Activated CD4-positive, alpha-beta memory T cell treated with anti-CD3 and anti-CD28 coated beads for 36 hours (primary cell): ENCODE results near the gene KIAA0930. TPM values are rescaled to one million over a fixed set of nuclear protein-coding genes. Genes with fewer than 3 reads are reported as not detected.
"Not testable (repeated sequence)": the region's sequence is repeated elsewhere in the genome, so short reads cannot be mapped to it uniquely, and the experiment has no call there.

Experiments
- CTCF ChIA-PET: fragments of 350-600 bp; sonication (Branson Sonifier 250); formaldehyde crosslinking; loops from one replicate; lab custom pipeline; 2021; ENCODE audit warnings: antibody characterized with exemption, inconsistent platforms; lab: Charles Lee
- POLR2A ChIA-PET: fragments of 350-600 bp; sonication (Branson Sonifier 250); formaldehyde crosslinking; loops from one replicate; lab custom pipeline; 2021; ENCODE audit warnings: antibody characterized with exemption; lab: Charles Lee
- DNase-seq: peaks from one replicate; pipeline ENCODE4 v3.0.0-alpha.2; 2020
- H3K27ac Mint-ChIP-seq: one replicate; pipeline ENCODE4 v1.8.0; 2021; ENCODE audit warnings: mixed read lengths
- H3K27me3 Mint-ChIP-seq: one replicate; pipeline ENCODE4 v1.8.0; 2021; ENCODE audit warnings: mixed read lengths
- H3K36me3 Mint-ChIP-seq: one replicate; pipeline ENCODE4 v1.8.0; 2021; ENCODE audit warnings: mixed read lengths
- H3K4me1 Mint-ChIP-seq: one replicate; pipeline ENCODE4 v1.8.0; 2021; ENCODE audit warnings: low read depth, mixed read lengths
- H3K4me3 Mint-ChIP-seq: one replicate; pipeline ENCODE4 v1.8.0; 2021; ENCODE audit warnings: mild to moderate bottlenecking, mixed read lengths
- H3K9me3 Mint-ChIP-seq: one replicate; pipeline ENCODE4 v1.8.0; 2021; ENCODE audit warnings: mixed read lengths
- intact Hi-C: fragments of 100-400 bp; cut with micrococcal nuclease; formaldehyde crosslinking; loops from one replicate; pipeline ENCODE4 v1.15.1; 2023
- total RNA-seq, 2 experiments: library from RNA; stranded (reverse); gene quantifications; one replicate each; pipeline ENCODE4 v1.2.3, GENCODE V29; 2021

The KIAA0930 gene
- total RNA-seq, 2 experiments from 2014 or later = 31.1 to 31.9 TPM

GRCh38 chr22:45260395-45260759, 19.7 kb upstream of the KIAA0930 start:
- H3K36me3 Mint-ChIP-seq, H3K9me3 Mint-ChIP-seq, H3K27me3 Mint-ChIP-seq, DNase-seq, H3K27ac Mint-ChIP-seq, H3K4me1 Mint-ChIP-seq, POLR2A ChIA-PET, H3K4me3 Mint-ChIP-seq, CTCF ChIA-PET, intact Hi-C loops: not testable (repeated sequence)

GRCh38 chr22:45259754-45260394, 19.2 kb upstream of the KIAA0930 start:
- no peaks in the 10 kb centered on the region for H3K9me3 Mint-ChIP-seq
- intact Hi-C loops = no loop called here
- no peak overlapping the region for H3K27ac Mint-ChIP-seq
- DNase-seq = no peak
- H3K4me1 Mint-ChIP-seq = peaks cover 8% of the 10 kb centered on the region
- ChIA-PET CTCF (no interaction called here), POLR2A (no interaction called here)
- H3K36me3 Mint-ChIP-seq = no peaks in the 10 kb centered on the region
- H3K27me3 Mint-ChIP-seq = peaks cover 5% of the 10 kb centered on the region
- no peak overlapping the region for H3K4me3 Mint-ChIP-seq

- H3K27me3 Mint-ChIP-seq, CTCF ChIA-PET, intact Hi-C loops, H3K27ac Mint-ChIP-seq, H3K36me3 Mint-ChIP-seq, DNase-seq, H3K9me3 Mint-ChIP-seq, POLR2A ChIA-PET, H3K4me3 Mint-ChIP-seq: not testable (repeated sequence)
- peaks cover 15% of the 10 kb centered on the region for H3K4me1 Mint-ChIP-seq
These were observed 17.2 kb upstream of the KIAA0930 start for GRCh38 chr22:45257941-45258340.

GRCh38 chr22:45254789-45255278, 14.1 kb upstream of the KIAA0930 start:
- H3K27me3 Mint-ChIP-seq = no peaks in the 10 kb centered on the region
- DNase-seq = peak; percentile 64
- peaks cover 17% of the 10 kb centered on the region for H3K4me1 Mint-ChIP-seq
- ChIA-PET POLR2A (no interaction called here), CTCF (no interaction called here)
- H3K36me3 Mint-ChIP-seq = no peaks in the 10 kb centered on the region
- peak overlapping the region; percentile 5 for H3K27ac Mint-ChIP-seq
- H3K9me3 Mint-ChIP-seq = no peaks in the 10 kb centered on the region
- intact Hi-C loops = no loop called here
- H3K4me3 Mint-ChIP-seq = no peak overlapping the region

GRCh38 chr22:45254388-45254787, 13.7 kb upstream of the KIAA0930 start:
- H3K9me3 Mint-ChIP-seq = no peaks in the 10 kb centered on the region
- no peak overlapping the region for H3K27ac Mint-ChIP-seq
- ChIA-PET POLR2A (no interaction called here), CTCF (no interaction called here)
- H3K36me3 Mint-ChIP-seq = no peaks in the 10 kb centered on the region
- H3K4me1 Mint-ChIP-seq = peaks cover 17% of the 10 kb centered on the region
- peak; percentile 30 for DNase-seq
- no peak overlapping the region for H3K4me3 Mint-ChIP-seq
- intact Hi-C loops = no loop called here
- no peaks in the 10 kb centered on the region for H3K27me3 Mint-ChIP-seq

GRCh38 chr22:45253039-45253641, 12.4 kb upstream of the KIAA0930 start:
- Mint-ChIP-seq H3K27me3 (no peaks in the 10 kb centered on the region), H3K4me1 (peaks cover 24% of the 10 kb centered on the region), H3K27ac (no peak overlapping the region), H3K9me3 (no peaks in the 10 kb centered on the region), H3K4me3 (no peak overlapping the region), H3K36me3 (no peaks in the 10 kb centered on the region)
- CTCF ChIA-PET = interaction anchor here (0.6 kb wide), 1 partner anchor 59 kb away, joined by 3 read pairs; no protein-coding TSS in a partner anchor
- no peak for DNase-seq
- intact Hi-C loops = no loop called here
- POLR2A ChIA-PET = no interaction called here

- DNase-seq = no peak
- Mint-ChIP-seq H3K9me3 (no peaks in the 10 kb centered on the region), H3K4me3 (no peak overlapping the region), H3K27ac (no peak overlapping the region), H3K4me1 (peaks cover 26% of the 10 kb centered on the region), H3K36me3 (no peaks in the 10 kb centered on the region), H3K27me3 (no peaks in the 10 kb centered on the region)
- ChIA-PET CTCF (interaction anchor here (0.6 kb wide), 1 partner anchor 75 kb away, joined by 3 read pairs; no protein-coding TSS in a partner anchor), POLR2A (no interaction called here)
- intact Hi-C loops = no loop called here
These were observed 11.1 kb upstream of the KIAA0930 start for GRCh38 chr22:45251825-45252224.

GRCh38 chr22:45248832-45249561, 8.3 kb upstream of the KIAA0930 start:
- Mint-ChIP-seq H3K4me3 (no peak overlapping the region), H3K4me1 (peaks cover 23% of the 10 kb centered on the region), H3K27ac (no peak overlapping the region), H3K36me3 (no peaks in the 10 kb centered on the region), H3K27me3 (no peaks in the 10 kb centered on the region), H3K9me3 (no peaks in the 10 kb centered on the region)
- intact Hi-C loops = no loop called here
- DNase-seq = no peak
- POLR2A ChIA-PET = interaction anchor here (1.0 kb wide), 1 partner anchor 165 kb away, joined by 3 read pairs; the partner anchor contains the start of genes RIBC2 and SMC1B
- CTCF ChIA-PET = no interaction called here

- H3K4me1 Mint-ChIP-seq = peaks cover 23% of the 10 kb centered on the region
- no peaks in the 10 kb centered on the region for H3K27me3 Mint-ChIP-seq
- intact Hi-C loops = no loop called here
- no peak overlapping the region for H3K4me3 Mint-ChIP-seq
- no peaks in the 10 kb centered on the region for H3K9me3 Mint-ChIP-seq
- POLR2A ChIA-PET = no interaction called here
- CTCF ChIA-PET = no interaction called here
- no peak for DNase-seq
- H3K27ac Mint-ChIP-seq = peak overlapping the region; percentile 50
- H3K36me3 Mint-ChIP-seq = no peaks in the 10 kb centered on the region
These were observed 5.6 kb upstream of the KIAA0930 start for GRCh38 chr22:45246060-45246985.

- DNase-seq = no peak
- Mint-ChIP-seq H3K4me3 (no peak overlapping the region), H3K4me1 (peaks cover 30% of the 10 kb centered on the region), H3K27ac (no peak overlapping the region), H3K27me3 (no peaks in the 10 kb centered on the region), H3K36me3 (no peaks in the 10 kb centered on the region), H3K9me3 (no peaks in the 10 kb centered on the region)
- CTCF ChIA-PET = interaction anchor here (1.0 kb wide), 1 partner anchor 36 kb away, joined by 4 read pairs; no protein-coding TSS in a partner anchor
- intact Hi-C loops = loop anchor here (5.0 kb wide), 1 partner anchor 68 kb away; no protein-coding TSS in a partner anchor
- POLR2A ChIA-PET = no interaction called here
These were observed 4.2 kb upstream of the KIAA0930 start for GRCh38 chr22:45244916-45245315.

GRCh38 chr22:45242778-45243191, 2.1 kb upstream of the KIAA0930 start:
- Mint-ChIP-seq H3K4me3 (no peak overlapping the region), H3K4me1 (peaks cover 37% of the 10 kb centered on the region), H3K36me3 (peaks cover 2% of the 10 kb centered on the region), H3K27ac (no peak overlapping the region), H3K9me3 (no peaks in the 10 kb centered on the region), H3K27me3 (no peaks in the 10 kb centered on the region)
- CTCF ChIA-PET = interaction anchor here (0.6 kb wide), 1 partner anchor 1072 kb away, joined by 3 read pairs; no protein-coding TSS in a partner anchor
- DNase-seq = no peak
- intact Hi-C loops = loop anchor here (5.0 kb wide), 1 partner anchor 65 kb away; no protein-coding TSS in a partner anchor
- POLR2A ChIA-PET = no interaction called here
